ENCODE measurements around the gene LSMEM2.

GRCh38 chr3:50270422-50271224, 8.3 kb upstream of the LSMEM2 start:
- TF ChIP-seq CTCF (conservative IDR thresholded peaks at IDR 0.05; ENCODE audit: low read depth in 2 of 2) (no peak), EZH2 (IDR thresholded peaks at IDR 0.05; ENCODE audit: low read depth, unreplicated experiment) (no peak), REST (IDR thresholded peaks at IDR 0.05; ENCODE audit: unreplicated experiment) (no peak), POLR2AphosphoS5 (IDR thresholded peaks at IDR 0.05; ENCODE audit: low read depth) (no peak), NANOG (IDR thresholded peaks at IDR 0.05; ENCODE audit: borderline replicate concordance) (no peak), ETS1 (IDR thresholded peaks at IDR 0.05) (no peak)

All from GM23338 (cell line).